AG04450 (cell line): Measurements from ENCODE around the gene SF3A1. TPM values are rescaled to one million over a fixed set of nuclear protein-coding genes. Genes with fewer than 3 reads are reported as not detected.
A peak's percentile ranks its signal among the peaks of the same experiment; 100 is the strongest.

Source experiments
- CTCF ChIA-PET: fragments of 300-600, 350-600 bp; formaldehyde crosslinking; extraction: SDS; loops from one replicate; lab custom pipeline; 2022; ENCODE audit warnings: antibody characterized with exemption, inconsistent platforms; lab: Charles Lee
- POLR2A ChIA-PET: fragments of 350-600 bp; formaldehyde crosslinking; extraction: SDS; loops from one replicate; lab custom pipeline; 2021; ENCODE audit warnings: antibody characterized with exemption, inconsistent platforms; lab: Yijun Ruan, JAX
- DNase-seq: peaks from one replicate; pipeline ENCODE4 v3.0.0-alpha.2; 2011; ENCODE audit warnings: low read depth, low spot score
- H3K27ac ChIP-seq: one replicate; pipeline ENCODE4 v1.5.1; 2012; ENCODE audit warnings: low read depth, low read length, control low read depth
- H3K27me3 ChIP-seq: one replicate; pipeline ENCODE4 v1.6.0; 2012; ENCODE audit warnings: low read length; ENCODE audit not compliant: control insufficient read depth, insufficient read depth
- H3K4me3 ChIP-seq: 2 replicates; pipeline ENCODE4 v1.5.1; 2011; ENCODE audit warnings: mild to moderate bottlenecking, low read depth, low read length, control low read depth
- H3K9me3 ChIP-seq: 2 replicates; pipeline ENCODE4 v1.5.1; 2012; ENCODE audit warnings: low read length; ENCODE audit not compliant: control insufficient read depth, insufficient read depth
- CTCF ChIP-seq: IDR thresholded peaks from 2 replicates; pipeline ENCODE4 v1.5.1; 2011; ENCODE audit warnings: low read depth, low read length, control low read depth, inconsistent platforms
- polyA plus RNA-seq: library from polyadenylated mRNA; depleted of rRNA; stranded (reverse); fragments of >200 nt; gene quantifications from 2 replicates; pipeline ENCODE4 v1.2.3, GENCODE V29; 2011

Gene SF3A1
- polyA plus RNA-seq, 1 experiment: 53.1 TPM

GRCh38 chr22:30305519-30305905, 51.2 kb downstream of the SF3A1 start:
- Histone ChIP-seq H3K4me3 (no peak overlapping the region), H3K27ac (peak overlapping the region; percentile 11), H3K9me3 (no peaks in the 10 kb centered on the region), H3K27me3 (no peaks in the 10 kb centered on the region)
- ChIA-PET CTCF (no interaction called here), POLR2A (no interaction called here)
- DNase-seq: no peak
- no peak for TF ChIP-seq CTCF

GRCh38 chr22:30304495-30305244, 52.0 kb downstream of the SF3A1 start:
- ChIA-PET CTCF (interaction anchor here (0.6 kb wide), 1 partner anchor 8 kb away, joined by 4 read pairs; no protein-coding TSS in a partner anchor), POLR2A (no interaction called here)
- no peak for TF ChIP-seq CTCF
- no peak overlapping the region for H3K4me3 ChIP-seq
- DNase-seq: no peak
- no peaks in the 10 kb centered on the region for H3K9me3 ChIP-seq
- H3K27ac ChIP-seq: no peak overlapping the region
- no peaks in the 10 kb centered on the region for H3K27me3 ChIP-seq

- no peak overlapping the region for H3K27ac ChIP-seq
- H3K9me3 ChIP-seq: no peaks in the 10 kb centered on the region
- no peak overlapping the region for H3K4me3 ChIP-seq
- no peak for TF ChIP-seq CTCF
- DNase-seq: no peak
- no peaks in the 10 kb centered on the region for H3K27me3 ChIP-seq
- ChIA-PET CTCF (interaction anchor here (0.8 to 2.6 kb wide), 3 partner anchors 13 to 39 kb away, joined by 3 to 9 read pairs (median 3); no protein-coding TSS in a partner anchor), POLR2A (no interaction called here)
These were observed 53.9 kb downstream of the SF3A1 start for GRCh38 chr22:30302810-30303138.

GRCh38 chr22:30301995-30302809, 54.5 kb downstream of the SF3A1 start:
- CTCF ChIA-PET: interaction anchor here (2.6 kb wide), 1 partner anchor 14 kb away, joined by 9 read pairs; no protein-coding TSS in a partner anchor
- no peak for TF ChIP-seq CTCF
- no peak overlapping the region for H3K4me3 ChIP-seq
- no peak for DNase-seq
- no peaks in the 10 kb centered on the region for H3K27me3 ChIP-seq
- H3K9me3 ChIP-seq: no peaks in the 10 kb centered on the region
- POLR2A ChIA-PET: no interaction called here
- H3K27ac ChIP-seq: no peak overlapping the region

GRCh38 chr22:30299322-30299721, 57.4 kb downstream of the SF3A1 start:
- POLR2A ChIA-PET: no interaction called here
- Histone ChIP-seq H3K27ac (no peak overlapping the region), H3K27me3 (no peaks in the 10 kb centered on the region), H3K9me3 (no peaks in the 10 kb centered on the region), H3K4me3 (no peak overlapping the region)
- TF ChIP-seq CTCF: no peak
- CTCF ChIA-PET: no interaction called here
- no peak for DNase-seq
